Osteoblast (primary cell): ENCODE data around the gene CSDE1. TPM values are rescaled to one million over a fixed set of nuclear protein-coding genes. Genes with fewer than 3 reads are reported as not detected.

Experiments
- DNase-seq: peaks from one replicate; pipeline ENCODE4 v3.0.0; 2011; ENCODE audit warnings: low spot score, mixed read lengths; ENCODE audit not compliant: insufficient read length; ENCODE audit errors: missing footprints
- H2AFZ ChIP-seq: 2 replicates; pipeline ENCODE4 v1.6.0; 2011; ENCODE audit warnings: mild to moderate bottlenecking, low read length
- H3K27ac ChIP-seq: 2 replicates; pipeline ENCODE4 v1.5.1; 2011; ENCODE audit warnings: mild to moderate bottlenecking, low read depth, low read length, moderate library complexity
- H3K27me3 ChIP-seq: 2 replicates; pipeline ENCODE4 v1.6.0; 2012; ENCODE audit warnings: mild to moderate bottlenecking, control low read depth, inconsistent platforms, low read length, moderate library complexity; ENCODE audit not compliant: insufficient read depth
- H3K36me3 ChIP-seq: 2 replicates; pipeline ENCODE4 v1.5.1; 2011; ENCODE audit warnings: mild to moderate bottlenecking, low read length, control low read depth, moderate library complexity; ENCODE audit not compliant: insufficient read depth
- H3K4me1 ChIP-seq: 2 replicates; pipeline ENCODE4 v1.5.1; 2011; ENCODE audit warnings: mild to moderate bottlenecking, low read length, control low read depth, moderate library complexity; ENCODE audit not compliant: insufficient read depth
- H3K4me2 ChIP-seq: 2 replicates; pipeline ENCODE4 v1.6.0; 2011; ENCODE audit warnings: mild to moderate bottlenecking, low read length; ENCODE audit not compliant: insufficient read depth
- H3K4me3 ChIP-seq: fragments of 200-600 bp; sonication (generic); 3 replicates; pipeline ENCODE4 v1.5.1; 2012; ENCODE audit warnings: mild to moderate bottlenecking, low read length, inconsistent platforms; ENCODE audit not compliant: insufficient read depth
- H3K79me2 ChIP-seq: 2 replicates; pipeline ENCODE4 v1.6.0; 2012; ENCODE audit warnings: mild to moderate bottlenecking, low read length, control low read depth, inconsistent platforms; ENCODE audit not compliant: insufficient read depth
- H3K9me3 ChIP-seq: 2 replicates; pipeline ENCODE4 v1.5.1; 2011; ENCODE audit warnings: low read depth, low read length, control low read depth
- H4K20me1 ChIP-seq: 2 replicates; pipeline ENCODE4 v1.6.0; 2012; ENCODE audit warnings: mild to moderate bottlenecking, low read length, control low read depth; ENCODE audit not compliant: insufficient read depth
- total RNA-seq: library from RNA; depleted of rRNA; stranded (reverse); fragments of >200 nt; gene quantifications from 2 replicates; pipeline ENCODE4 v1.2.3, GENCODE V29; 2012
- TF ChIP-seq, protein P1 (sequence below): IDR thresholded peaks from 2 replicates; pipeline ENCODE4 v1.5.1; 2011; ENCODE audit warnings: mild to moderate bottlenecking, low read depth, low read length, moderate library complexity; ENCODE audit errors: extremely low read depth

Gene CSDE1
- total RNA-seq, 1 donor, result 599 TPM

DNA sequence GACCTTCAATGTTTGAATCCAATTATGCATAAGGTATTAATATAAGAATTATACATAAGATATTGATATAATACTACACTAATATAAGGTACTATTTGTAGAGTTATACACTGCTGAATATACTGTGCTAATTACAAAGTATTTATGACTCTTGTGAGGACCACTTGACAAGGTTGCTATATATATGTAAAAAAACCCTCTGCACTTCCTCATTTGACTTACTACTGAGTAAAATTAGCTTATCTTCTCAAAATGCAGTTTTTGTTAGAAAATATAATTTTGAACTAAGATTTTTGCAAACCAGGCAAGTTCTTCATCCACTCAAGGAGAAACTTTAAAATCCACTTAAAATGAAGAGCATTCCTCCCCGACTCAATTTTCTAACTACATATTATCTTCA, 14.2 kb upstream of the CSDE1 start:
- H3K4me2 ChIP-seq, result no peak overlapping the region
- peaks cover 43% of the 10 kb centered on the region for H3K36me3 ChIP-seq
- H3K27ac ChIP-seq, result no peak overlapping the region
- H3K9me3 ChIP-seq, result no peaks in the 10 kb centered on the region
- no peaks in the 10 kb centered on the region for H3K4me1 ChIP-seq
- no peak for DNase-seq
- H3K4me3 ChIP-seq, result no peak overlapping the region
- H4K20me1 ChIP-seq, result no peaks in the 10 kb centered on the region
- no peak overlapping the region for H2AFZ ChIP-seq
- TF ChIP-seq, protein P1, sequence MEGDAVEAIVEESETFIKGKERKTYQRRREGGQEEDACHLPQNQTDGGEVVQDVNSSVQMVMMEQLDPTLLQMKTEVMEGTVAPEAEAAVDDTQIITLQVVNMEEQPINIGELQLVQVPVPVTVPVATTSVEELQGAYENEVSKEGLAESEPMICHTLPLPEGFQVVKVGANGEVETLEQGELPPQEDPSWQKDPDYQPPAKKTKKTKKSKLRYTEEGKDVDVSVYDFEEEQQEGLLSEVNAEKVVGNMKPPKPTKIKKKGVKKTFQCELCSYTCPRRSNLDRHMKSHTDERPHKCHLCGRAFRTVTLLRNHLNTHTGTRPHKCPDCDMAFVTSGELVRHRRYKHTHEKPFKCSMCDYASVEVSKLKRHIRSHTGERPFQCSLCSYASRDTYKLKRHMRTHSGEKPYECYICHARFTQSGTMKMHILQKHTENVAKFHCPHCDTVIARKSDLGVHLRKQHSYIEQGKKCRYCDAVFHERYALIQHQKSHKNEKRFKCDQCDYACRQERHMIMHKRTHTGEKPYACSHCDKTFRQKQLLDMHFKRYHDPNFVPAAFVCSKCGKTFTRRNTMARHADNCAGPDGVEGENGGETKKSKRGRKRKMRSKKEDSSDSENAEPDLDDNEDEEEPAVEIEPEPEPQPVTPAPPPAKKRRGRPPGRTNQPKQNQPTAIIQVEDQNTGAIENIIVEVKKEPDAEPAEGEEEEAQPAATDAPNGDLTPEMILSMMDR, result no peak
- peaks cover 4% of the 10 kb centered on the region for H3K79me2 ChIP-seq
- H3K27me3 ChIP-seq, result no peaks in the 10 kb centered on the region

DNA sequence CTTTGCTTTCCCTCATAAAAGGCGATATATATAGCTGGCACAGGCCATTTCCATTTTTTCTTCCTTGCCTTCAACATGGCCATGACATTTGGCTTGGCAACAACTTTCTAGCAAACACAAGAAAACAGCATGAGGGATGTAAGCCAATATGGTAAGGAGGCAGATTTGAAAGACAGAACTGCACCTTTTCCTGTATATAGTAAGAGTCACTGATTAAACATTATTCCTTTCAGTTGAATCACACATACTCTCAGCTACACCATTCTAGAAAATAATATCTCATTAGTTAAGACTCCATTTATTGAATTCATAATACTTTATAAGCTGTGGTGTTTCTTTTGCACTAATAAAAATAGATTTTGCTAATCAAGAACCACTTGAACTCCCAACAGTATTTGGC, 13.2 kb upstream of the CSDE1 start:
- H3K4me2 ChIP-seq, result no peak overlapping the region
- H3K4me1 ChIP-seq, result no peaks in the 10 kb centered on the region
- H3K4me3 ChIP-seq, result no peak overlapping the region
- no peak overlapping the region for H3K27ac ChIP-seq
- TF ChIP-seq, protein P1, result no peak
- no peak for DNase-seq
- H3K27me3 ChIP-seq, result no peaks in the 10 kb centered on the region
- H3K79me2 ChIP-seq, result no peaks in the 10 kb centered on the region
- H4K20me1 ChIP-seq, result no peaks in the 10 kb centered on the region
- H2AFZ ChIP-seq, result no peak overlapping the region
- peaks cover 39% of the 10 kb centered on the region for H3K36me3 ChIP-seq
- H3K9me3 ChIP-seq, result no peaks in the 10 kb centered on the region

DNA sequence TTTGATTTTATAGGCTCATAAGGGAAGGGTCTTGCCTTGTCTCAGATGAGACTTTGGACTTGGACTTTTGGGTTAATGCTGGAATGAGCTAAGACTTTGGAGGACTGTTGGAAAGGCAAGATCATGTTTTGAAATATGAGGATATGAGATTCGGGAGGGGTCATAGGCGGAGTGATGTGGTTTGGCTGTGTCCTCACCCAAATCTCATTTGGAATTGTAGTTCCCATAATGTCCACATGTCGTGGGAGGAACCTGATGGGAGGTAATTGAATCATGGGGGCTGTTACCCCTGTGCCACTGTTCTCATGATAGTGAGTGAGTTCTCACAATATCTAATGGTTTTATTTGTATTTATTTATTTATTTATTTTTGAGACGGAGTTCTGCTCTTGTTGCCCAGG, 6.9 kb upstream of the CSDE1 start:
- no peak for DNase-seq
- no peak overlapping the region for H3K27ac ChIP-seq
- H3K27me3 ChIP-seq, result no peaks in the 10 kb centered on the region

DNA sequence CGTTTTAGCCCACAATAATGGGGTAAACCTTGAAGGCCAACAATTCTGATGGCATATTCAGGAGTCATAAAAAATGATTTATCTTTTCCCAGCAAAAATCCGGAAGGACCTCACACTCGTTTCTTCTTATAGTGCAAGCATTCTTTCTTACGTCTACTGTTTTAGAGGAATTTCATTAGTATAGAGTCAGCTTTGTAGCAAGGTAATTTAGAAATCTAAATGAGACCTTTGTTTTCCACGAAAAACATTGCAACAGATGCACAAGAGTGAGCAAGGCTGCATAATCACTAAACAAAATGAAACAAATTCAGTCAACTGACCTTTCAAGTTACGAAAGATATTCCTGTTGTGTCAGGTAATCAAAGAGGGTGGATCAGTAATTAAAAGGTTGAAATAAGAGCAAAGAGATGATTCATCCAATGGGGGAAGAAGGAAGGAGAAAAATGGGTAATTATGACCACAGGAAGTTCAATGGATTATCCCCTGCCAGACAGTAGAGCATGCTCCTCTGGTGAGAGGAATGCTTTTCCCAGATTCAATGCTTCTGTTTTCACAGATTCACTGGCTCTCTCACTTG, 560 bp upstream of the CSDE1 start:
- DNase-seq, result peak; percentile 15
- peak overlapping the region; percentile 100 for H3K27ac ChIP-seq
- H3K9me3 ChIP-seq, result no peaks in the 10 kb centered on the region
- peaks cover 44% of the 10 kb centered on the region for H3K79me2 ChIP-seq
- peak overlapping the region; percentile 97 for H3K4me3 ChIP-seq
- peak overlapping the region; percentile 97 for H2AFZ ChIP-seq
- TF ChIP-seq, protein P1, result no peak
- no peaks in the 10 kb centered on the region for H3K36me3 ChIP-seq
- no peaks in the 10 kb centered on the region for H3K27me3 ChIP-seq
- H3K4me2 ChIP-seq, result peak overlapping the region; percentile 95
- H3K4me1 ChIP-seq, result peaks cover 26% of the 10 kb centered on the region
- H4K20me1 ChIP-seq, result peaks cover 37% of the 10 kb centered on the region

More for the DNA sequence above, 6.9 kb upstream of the CSDE1 start:
- Histone ChIP-seq H3K4me3 (no peak overlapping the region), H2AFZ (no peak overlapping the region), H3K79me2 (no peaks in the 10 kb centered on the region), H3K9me3 (no peaks in the 10 kb centered on the region), H4K20me1 (no peaks in the 10 kb centered on the region), H3K36me3 (no peaks in the 10 kb centered on the region), H3K4me1 (no peaks in the 10 kb centered on the region), H3K4me2 (no peak overlapping the region)
- TF ChIP-seq, protein P1, result no peak
